PFSK-1 (cell line): ENCODE measurements around the gene LIFR.

Experiments
- POLR2AphosphoS5 ChIP-seq: IDR thresholded peaks from 2 replicates; pipeline ENCODE4 v1.6.1; 2012; ENCODE audit warnings: low read depth, mild to moderate bottlenecking, control low read depth, low read length, moderate library complexity
- REST ChIP-seq, 2 experiments: IDR thresholded peaks; 2 replicates each; pipeline versions ENCODE4 v1.6.1 to v1.8.0; 2011 to 2012; ENCODE audit warnings: low read depth in 2 of 2, low read length in 2 of 2, control low read depth in 1 of 2, inconsistent platforms in 1 of 2, mild to moderate bottlenecking in 1 of 2, moderate library complexity in 1 of 2; ENCODE audit not compliant: insufficient read depth in 1 of 2

GRCh38 chr5:38598994-38599617 lies 42.7 kb upstream of the LIFR start:
- TF ChIP-seq POLR2AphosphoS5 (no peak), REST (IDR thresholded peaks at IDR 0.05; ENCODE audit: insufficient read depth in 1 of 2, low read depth in 2 of 2, low read length in 2 of 2) (no peak)
